OCI-LY7 (cell line): Measurements from ENCODE around the gene ULBP3. TPM values are rescaled to one million over a fixed set of nuclear protein-coding genes. Genes with fewer than 3 reads are reported as not detected.

Source experiments
- BruUV-seq: library from RNA; stranded (reverse); fragments of 400-500 nt; replicated peaks from 2 replicates; lab custom pipeline; 2021; lab: Mats Ljungman, UMichigan
- CTCF ChIA-PET: fragments of 300-600 bp; sonication (Branson Sonifier 250); formaldehyde crosslinking; loops from one replicate; lab custom pipeline; 2022; ENCODE audit warnings: antibody characterized with exemption; ENCODE audit not compliant: unreplicated experiment; lab: Charles Lee
- POLR2A ChIA-PET: fragments of 300-600 bp; sonication (Branson Sonifier 250); formaldehyde crosslinking; loops from one replicate; lab custom pipeline; 2022; ENCODE audit warnings: antibody characterized with exemption; lab: Charles Lee
- DNase-seq: peaks from one replicate; pipeline ENCODE4 v3.0.0-alpha.2; 2015; ENCODE audit warnings: low spot score
- H2AFZ ChIP-seq: fragments of 200-600 bp; sonication (generic), shearing (Covaris generic); 2 replicates; pipeline ENCODE4 v1.6.1; 2014; ENCODE audit warnings: mild to moderate bottlenecking, antibody characterized with exemption, low read length, moderate library complexity
- H3K27ac ChIP-seq: fragments of 200-600 bp; sonication (generic); 2 replicates; pipeline ENCODE4 v1.5.1; 2014; ENCODE audit warnings: mixed run types, low read depth, mild to moderate bottlenecking, moderate library complexity, low read length, inconsistent platforms; ENCODE audit not compliant: poor library complexity, severe bottlenecking
- H3K36me3 ChIP-seq: fragments of 200-600 bp; sonication (generic); 2 replicates; pipeline ENCODE4 v1.6.1; 2014; ENCODE audit warnings: mild to moderate bottlenecking, antibody characterized with exemption, low read length, moderate library complexity, mixed read lengths; ENCODE audit not compliant: insufficient read depth
- H3K4me1 ChIP-seq: fragments of 200-600 bp; sonication (generic); 2 replicates; pipeline ENCODE4 v1.5.1; 2014; ENCODE audit warnings: mild to moderate bottlenecking, low read length; ENCODE audit not compliant: insufficient read depth, poor library complexity, severe bottlenecking
- H3K4me2 ChIP-seq: fragments of 200-600 bp; sonication (generic); 2 replicates; pipeline ENCODE4 v1.6.1; 2014; ENCODE audit warnings: mild to moderate bottlenecking, low read length
- H3K4me3 ChIP-seq: fragments of 200-600 bp; sonication (generic); 2 replicates; pipeline ENCODE4 v1.5.1; 2014; ENCODE audit warnings: mild to moderate bottlenecking, low read depth, low read length; ENCODE audit not compliant: poor library complexity, severe bottlenecking
- H3K79me2 ChIP-seq: fragments of 200-600 bp; sonication (generic); 2 replicates; pipeline ENCODE4 v1.6.1; 2016; ENCODE audit warnings: low read depth, mild to moderate bottlenecking, low read length, moderate library complexity, mixed read lengths; ENCODE audit not compliant: insufficient read depth
- H3K9me2 ChIP-seq: fragments of 200-600 bp; sonication (generic); 2 replicates; pipeline ENCODE4 v1.6.1; 2016; ENCODE audit warnings: mild to moderate bottlenecking, low read length, mixed read lengths; ENCODE audit not compliant: insufficient read depth
- H3K9me3 ChIP-seq: fragments of 200-600 bp; sonication (generic); 2 replicates; pipeline ENCODE4 v1.6.1; 2014; ENCODE audit warnings: mild to moderate bottlenecking, mixed run types, low read length, mixed read lengths
- H4K20me1 ChIP-seq: fragments of 200-600 bp; sonication (generic); 2 replicates; pipeline ENCODE4 v1.6.1; 2014; ENCODE audit warnings: mild to moderate bottlenecking, antibody characterized with exemption, low read length, moderate library complexity, mixed read lengths; ENCODE audit not compliant: insufficient read depth
- EZH2phosphoT487 ChIP-seq: fragments of 200-600 bp; sonication (generic); IDR thresholded peaks from 2 replicates; pipeline ENCODE4 v1.6.1; 2018; ENCODE audit warnings: low read depth, borderline replicate concordance, mild to moderate bottlenecking, mixed run types, antibody characterized with exemption, low read length, moderate library complexity, mixed read lengths
- intact Hi-C: fragments of 100-400 bp; cut with micrococcal nuclease; formaldehyde crosslinking; loops from one replicate; pipeline ENCODE4 v1.10.0; 2022; ENCODE audit not compliant: unreplicated experiment
- total RNA-seq, 2 experiments: library from RNA; depleted of rRNA in 1 of 2; stranded (reverse); fragments of >200 nt in 1 of 2; shearing (Covaris generic) in 1 of 2; gene quantifications; 2 replicates each; pipeline ENCODE4 v1.2.3, GENCODE V29; 2014 to 2022
- TF ChIP-seq, protein P1 (sequence below): fragments of 200-600 bp; sonication (generic); conservative IDR thresholded peaks from 2 replicates; pipeline ENCODE4 v1.5.1; 2014; ENCODE audit warnings: mild to moderate bottlenecking, antibody characterized with exemption, low read length, moderate library complexity, mixed read lengths

The ULBP3 gene
- total RNA-seq, 2 experiments from 2014 or later = 3.5 to 4.3 TPM

GRCh38 chr6:150056916-150057315 is 12.0 kb downstream of the ULBP3 start:
- H4K20me1 ChIP-seq = no peaks in the 10 kb centered on the region
- H3K4me1 ChIP-seq = peaks cover 7% of the 10 kb centered on the region
- BruUV-seq = no TSS peak
- H3K79me2 ChIP-seq = no peaks in the 10 kb centered on the region
- no peak overlapping the region for H3K4me2 ChIP-seq
- no peak for DNase-seq
- ChIA-PET CTCF (no interaction called here), POLR2A (interaction anchor here (0.6 to 0.7 kb wide), 3 partner anchors 75 to 596 kb away, joined by 3 to 5 read pairs (median 3); no protein-coding TSS in a partner anchor)
- H3K9me2 ChIP-seq = no peaks in the 10 kb centered on the region
- no peak overlapping the region for H3K27ac ChIP-seq
- no peak overlapping the region for H3K4me3 ChIP-seq
- H2AFZ ChIP-seq = no peak overlapping the region
- TF ChIP-seq, protein P1, sequence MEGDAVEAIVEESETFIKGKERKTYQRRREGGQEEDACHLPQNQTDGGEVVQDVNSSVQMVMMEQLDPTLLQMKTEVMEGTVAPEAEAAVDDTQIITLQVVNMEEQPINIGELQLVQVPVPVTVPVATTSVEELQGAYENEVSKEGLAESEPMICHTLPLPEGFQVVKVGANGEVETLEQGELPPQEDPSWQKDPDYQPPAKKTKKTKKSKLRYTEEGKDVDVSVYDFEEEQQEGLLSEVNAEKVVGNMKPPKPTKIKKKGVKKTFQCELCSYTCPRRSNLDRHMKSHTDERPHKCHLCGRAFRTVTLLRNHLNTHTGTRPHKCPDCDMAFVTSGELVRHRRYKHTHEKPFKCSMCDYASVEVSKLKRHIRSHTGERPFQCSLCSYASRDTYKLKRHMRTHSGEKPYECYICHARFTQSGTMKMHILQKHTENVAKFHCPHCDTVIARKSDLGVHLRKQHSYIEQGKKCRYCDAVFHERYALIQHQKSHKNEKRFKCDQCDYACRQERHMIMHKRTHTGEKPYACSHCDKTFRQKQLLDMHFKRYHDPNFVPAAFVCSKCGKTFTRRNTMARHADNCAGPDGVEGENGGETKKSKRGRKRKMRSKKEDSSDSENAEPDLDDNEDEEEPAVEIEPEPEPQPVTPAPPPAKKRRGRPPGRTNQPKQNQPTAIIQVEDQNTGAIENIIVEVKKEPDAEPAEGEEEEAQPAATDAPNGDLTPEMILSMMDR = no peak
- TF ChIP-seq EZH2phosphoT487 = no peak
- no peaks in the 10 kb centered on the region for H3K36me3 ChIP-seq
- H3K9me3 ChIP-seq = no peaks in the 10 kb centered on the region
- intact Hi-C loops = no loop called here

DNA sequence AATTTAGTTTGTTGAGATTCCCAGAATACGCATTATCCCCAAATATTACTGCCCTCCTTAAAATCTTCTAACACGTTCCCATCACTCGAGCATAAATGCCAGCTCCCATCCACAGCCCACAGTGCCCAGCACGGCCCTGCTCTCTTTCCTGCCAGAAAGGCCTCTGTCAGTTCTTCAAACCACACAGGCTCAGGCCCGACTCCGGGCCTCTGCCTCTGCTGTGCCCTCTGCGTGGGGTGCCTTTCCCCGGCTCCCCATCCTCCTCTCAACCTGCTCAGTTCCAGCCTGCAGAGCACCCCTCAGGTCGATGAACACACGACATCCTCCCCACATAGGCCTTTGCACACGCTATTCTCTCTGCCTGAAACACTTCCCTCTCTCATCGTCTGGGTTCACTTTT is 12.8 kb downstream of the ULBP3 start:
- peaks cover 7% of the 10 kb centered on the region for H3K4me1 ChIP-seq
- H3K9me3 ChIP-seq = no peaks in the 10 kb centered on the region
- H3K79me2 ChIP-seq = no peaks in the 10 kb centered on the region
- H3K4me2 ChIP-seq = no peak overlapping the region
- BruUV-seq = no TSS peak
- DNase-seq = no peak
- H2AFZ ChIP-seq = no peak overlapping the region
- no peaks in the 10 kb centered on the region for H3K36me3 ChIP-seq
- ChIA-PET POLR2A (no interaction called here), CTCF (no interaction called here)
- no peak overlapping the region for H3K4me3 ChIP-seq
- H3K9me2 ChIP-seq = no peaks in the 10 kb centered on the region
- intact Hi-C loops = no loop called here
- no peak overlapping the region for H3K27ac ChIP-seq
- no peak for TF ChIP-seq EZH2phosphoT487
- TF ChIP-seq, protein P1 = no peak
- H4K20me1 ChIP-seq = no peaks in the 10 kb centered on the region

DNA sequence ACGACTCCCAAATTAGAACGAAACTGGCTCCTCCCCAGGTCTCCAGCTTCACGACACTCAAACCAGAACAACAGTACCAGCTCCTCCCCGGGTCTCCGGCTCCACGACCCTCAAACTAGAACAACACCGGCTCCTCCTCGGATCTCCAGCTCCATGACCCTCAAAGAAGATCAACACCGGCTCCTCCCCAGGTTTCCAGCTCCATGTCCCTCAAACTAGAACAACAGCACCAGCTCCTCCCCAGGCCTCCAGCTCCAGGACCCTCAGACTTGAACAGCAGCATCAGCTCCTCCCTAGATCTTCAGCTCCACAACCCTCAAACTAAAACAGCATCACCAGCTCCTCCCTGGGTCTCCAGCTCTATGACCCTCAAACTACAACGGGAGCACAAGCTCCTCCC is 13.8 kb downstream of the ULBP3 start:
- Histone ChIP-seq H3K36me3 (no peaks in the 10 kb centered on the region), H3K4me1 (peaks cover 7% of the 10 kb centered on the region), H3K4me3 (no peak overlapping the region), H3K9me3 (no peaks in the 10 kb centered on the region), H4K20me1 (no peaks in the 10 kb centered on the region), H2AFZ (no peak overlapping the region), H3K4me2 (no peak overlapping the region), H3K27ac (no peak overlapping the region), H3K9me2 (no peaks in the 10 kb centered on the region), H3K79me2 (no peaks in the 10 kb centered on the region)
- no peak for DNase-seq
- POLR2A ChIA-PET = interaction anchor here (0.7 to 1.0 kb wide), 5 partner anchors 9 to 137 kb away, joined by 3 to 5 read pairs (median 3); partner anchors contain the start of gene RAET1L
- TF ChIP-seq, protein P1 = no peak
- no peak for TF ChIP-seq EZH2phosphoT487
- BruUV-seq = no TSS peak
- intact Hi-C loops = no loop called here
- CTCF ChIA-PET = interaction anchor here (0.6 to 2.0 kb wide), 2 partner anchors 16 to 810 kb away, joined by 3 to 6 read pairs; partner anchors contain the start of gene MTHFD1L
